Endothelial cell of umbilical vein (primary cell): ENCODE results near the gene ENO4. TPM values are rescaled to one million over a fixed set of nuclear protein-coding genes. Genes with fewer than 3 reads are reported as not detected.

Experiments used
- BruUV-seq: library from RNA; stranded (reverse); fragments of 400-500 nt; replicated peaks from 2 replicates; lab custom pipeline; 2021; lab: Mats Ljungman, UMichigan
- CTCF ChIA-PET: fragments of 300-600, 350-600 bp; sonication (Branson Sonifier 250); formaldehyde crosslinking; loops from one replicate; lab custom pipeline; 2021; ENCODE audit warnings: antibody characterized with exemption, inconsistent platforms; lab: Charles Lee
- POLR2A ChIA-PET: fragments of 300-600, 350-600 bp; sonication (Branson Sonifier 250); formaldehyde crosslinking; loops from one replicate; lab custom pipeline; 2021; ENCODE audit warnings: antibody characterized with exemption, inconsistent platforms; lab: Charles Lee
- DNase-seq: peaks from one replicate; pipeline ENCODE4 v3.0.0-alpha.2; 2011; ENCODE audit warnings: low read depth, low spot score
- FAIRE-seq: peaks from 2 replicates; lab custom pipeline; 2011; peaks lifted over from hg19 to GRCh38; lab: Jason Lieb, UNC
- H2AFZ ChIP-seq: 2 replicates; pipeline ENCODE4 v1.6.0; 2012; ENCODE audit warnings: low read depth, low read length, control low read depth, inconsistent platforms
- H3K27ac ChIP-seq: 2 replicates; pipeline ENCODE4 v1.5.1; 2011; ENCODE audit warnings: low read depth, mild to moderate bottlenecking, control low read depth, low read length, moderate library complexity; ENCODE audit not compliant: insufficient read depth
- H3K27me3 ChIP-seq, 2 experiments: 2 replicates each; pipeline versions ENCODE4 v1.6.0 to v1.6.1; 2011; ENCODE audit warnings: low read length in 2 of 2, mixed read lengths in 1 of 2; ENCODE audit not compliant: control insufficient read depth in 2 of 2, insufficient read depth in 2 of 2
- H3K36me3 ChIP-seq, 2 experiments: 2 replicates in 1 of 2; 3 replicates in 1 of 2; pipeline ENCODE4 v1.5.1; 2011; ENCODE audit warnings: low read length in 2 of 2, mild to moderate bottlenecking in 1 of 2, moderate library complexity in 1 of 2; ENCODE audit not compliant: control insufficient read depth in 2 of 2, insufficient read depth in 2 of 2; ENCODE audit errors: extremely low read depth in 1 of 2
- H3K4me1 ChIP-seq: 3 replicates; pipeline ENCODE4 v1.5.1; 2011; ENCODE audit warnings: mild to moderate bottlenecking, low read length; ENCODE audit not compliant: control insufficient read depth, insufficient read depth; ENCODE audit errors: extremely low read depth
- H3K4me2 ChIP-seq: 2 replicates; pipeline ENCODE4 v1.6.1; 2011; ENCODE audit warnings: low read length, control low read depth, mixed read lengths; ENCODE audit not compliant: insufficient read depth
- H3K4me3 ChIP-seq, 3 experiments: fragments of 200-600 bp in 1 of 3; sonication (generic), shearing (Covaris generic) in 1 of 3; replicated peaks in 1 of 3; 2 replicates each; pipeline ENCODE4 v1.5.1; 2011 to 2016; ENCODE audit warnings: control low read depth in 3 of 3, low read length in 3 of 3, mild to moderate bottlenecking in 2 of 3, inconsistent platforms in 1 of 3, low read depth in 1 of 3, moderate library complexity in 1 of 3; ENCODE audit not compliant: insufficient read depth in 1 of 3
- H3K79me2 ChIP-seq: 2 replicates; pipeline ENCODE4 v1.6.0; 2012; ENCODE audit warnings: low read length, inconsistent platforms; ENCODE audit not compliant: control insufficient read depth, insufficient read depth
- H3K9ac ChIP-seq: replicated peaks from 2 replicates; pipeline ENCODE3; 2011; ENCODE audit warnings: low read length, control low read depth; ENCODE audit not compliant: insufficient read depth; ENCODE audit errors: extremely low read depth
- H3K9me1 ChIP-seq: replicated peaks from 3 replicates; pipeline ENCODE4 v1.6.0; 2011; ENCODE audit warnings: mild to moderate bottlenecking, low read length; ENCODE audit not compliant: control insufficient read depth, insufficient read depth; ENCODE audit errors: extremely low read depth
- H3K9me3 ChIP-seq: replicated peaks from 2 replicates; pipeline ENCODE4 v1.5.1; 2012; ENCODE audit warnings: low read length, inconsistent platforms; ENCODE audit not compliant: control insufficient read depth, insufficient read depth
- H4K20me1 ChIP-seq: replicated peaks from 2 replicates; pipeline ENCODE3; 2011; ENCODE audit warnings: mild to moderate bottlenecking, low read length; ENCODE audit not compliant: control insufficient read depth, insufficient read depth; ENCODE audit errors: extremely low read depth
- EZH2 ChIP-seq: IDR thresholded peaks from 2 replicates; pipeline ENCODE4 v1.6.1; 2012; ENCODE audit warnings: borderline replicate concordance, low read depth, mild to moderate bottlenecking, moderate library complexity, low read length, inconsistent platforms; ENCODE audit not compliant: severe bottlenecking
- FOS ChIP-seq: IDR thresholded peaks from 2 replicates; pipeline ENCODE4 v1.6.1; 2011; ENCODE audit warnings: mild to moderate bottlenecking, low read length, moderate library complexity, borderline replicate concordance; ENCODE audit not compliant: insufficient read depth
- GATA2 ChIP-seq: IDR thresholded peaks from 2 replicates; pipeline ENCODE4 v1.7.0; 2011; ENCODE audit warnings: low read depth, mild to moderate bottlenecking, moderate library complexity, mixed read lengths, low read length; ENCODE audit not compliant: insufficient read length, insufficient read depth
- JUN ChIP-seq: IDR thresholded peaks from 2 replicates; pipeline ENCODE4 v1.6.1; 2011; ENCODE audit warnings: borderline replicate concordance, low read depth; ENCODE audit not compliant: insufficient read length, insufficient read depth
- MYC ChIP-seq: IDR thresholded peaks from one replicate; pipeline ENCODE4 v1.6.1; 2011; ENCODE audit warnings: mild to moderate bottlenecking, low read depth, low read length
- POLR2A ChIP-seq: IDR thresholded peaks from 2 replicates; pipeline ENCODE4 v1.6.1; 2012; ENCODE audit warnings: low read depth, mild to moderate bottlenecking, control low read depth, low read length
- POLR2AphosphoS5 ChIP-seq: IDR thresholded peaks from 2 replicates; pipeline ENCODE4 v1.6.1; 2012; ENCODE audit warnings: low read depth, mild to moderate bottlenecking, control low read depth, low read length, moderate library complexity; ENCODE audit not compliant: insufficient read depth
- dilution Hi-C: fragments of 300-500 bp; cut with MboI; formaldehyde crosslinking; loops from one replicate; pipeline ENCODE4 v1.15.0; 2019; ENCODE audit warnings: low sequenced_read_pairs; ENCODE audit not compliant: extremely low pct_ligation_motif_present
- intact Hi-C: fragments of 100-400 bp; cut with micrococcal nuclease; formaldehyde crosslinking; loops from one replicate; pipeline ENCODE4 v1.10.0; 2022
- polyA plus RNA-seq, 4 experiments: library from polyadenylated mRNA; depleted of rRNA in 3 of 4; stranded (reverse) in 3 of 4; unstranded in 1 of 4; fragments of >200 nt; gene quantifications; 2 replicates each; pipeline versions ENCODE4 v1.2.1 to v1.2.3, GENCODE V29; 2011 to 2012; ENCODE audit warnings: missing spikeins in 1 of 4
- total RNA-seq: library from RNA; stranded (reverse); gene quantifications from 2 replicates; pipeline ENCODE4 v1.2.3, GENCODE V29; 2021
- TF ChIP-seq, protein P1 (sequence below): IDR thresholded peaks from 2 replicates; pipeline ENCODE4 v1.6.1; 2011; ENCODE audit not compliant: insufficient read depth, insufficient read length
- TF ChIP-seq, protein P2 (sequence below), 2 donors: IDR thresholded peaks; 1 replicate in 1 of 2; 2 replicates in 1 of 2; pipeline ENCODE4 v1.5.1; 2011; ENCODE audit warnings: low read length in 2 of 2, mild to moderate bottlenecking in 2 of 2, moderate library complexity in 2 of 2, control low read depth in 1 of 2, inconsistent platforms in 1 of 2, low read depth in 1 of 2; ENCODE audit not compliant: insufficient read depth in 1 of 2; ENCODE audit errors: extremely low read depth in 1 of 2

ENO4 gene
- total and polyA plus RNA-seq, 2 donors (not counting 3 experiments of a cell fraction or from before 2014, with no cell fraction given) = 0.08 TPM; not detected in 1

DNA sequence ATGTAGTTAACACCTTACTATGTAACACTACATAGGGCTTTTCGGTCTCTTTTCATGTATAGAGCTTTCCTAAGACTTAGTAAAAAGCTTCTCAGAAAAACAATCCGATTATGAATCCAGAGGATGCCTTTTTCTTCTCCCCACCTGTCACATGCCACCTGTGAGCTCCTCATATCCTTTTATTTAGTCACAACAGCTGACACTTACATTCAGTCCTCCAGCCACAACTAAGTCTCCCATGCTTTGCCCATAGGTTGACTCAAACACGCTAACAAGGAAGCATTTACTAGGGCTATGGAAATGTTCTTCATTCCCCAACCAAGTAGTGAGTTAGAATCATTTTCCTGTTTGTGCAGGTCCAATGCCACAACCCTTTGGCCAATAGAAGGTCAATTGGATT is 7.9 kb downstream of the ENO4 start:
- H3K79me2 ChIP-seq = no peaks in the 10 kb centered on the region
- no peaks in the 10 kb centered on the region for H3K36me3 ChIP-seq
- no peaks in the 10 kb centered on the region for H3K9me3 ChIP-seq
- no peaks in the 10 kb centered on the region for H3K27me3 ChIP-seq
- H3K4me3 ChIP-seq = no peak overlapping the region
- no peak overlapping the region for H3K4me2 ChIP-seq
- H4K20me1 ChIP-seq = no peaks in the 10 kb centered on the region
- no peaks in the 10 kb centered on the region for H3K4me1 ChIP-seq
- FAIRE-seq = no peak
- TF ChIP-seq POLR2A (no peak), FOS (no peak), POLR2AphosphoS5 (no peak), EZH2 (no peak), JUN (no peak), GATA2 (no peak), MYC (no peak)
- TF ChIP-seq, protein P1, sequence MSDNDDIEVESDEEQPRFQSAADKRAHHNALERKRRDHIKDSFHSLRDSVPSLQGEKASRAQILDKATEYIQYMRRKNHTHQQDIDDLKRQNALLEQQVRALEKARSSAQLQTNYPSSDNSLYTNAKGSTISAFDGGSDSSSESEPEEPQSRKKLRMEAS = no peak
- H2AFZ ChIP-seq = no peak overlapping the region
- POLR2A ChIA-PET = no interaction called here
- dilution Hi-C loops (no loop called here), intact Hi-C loops (no loop called here)
- DNase-seq = no peak
- no peaks in the 10 kb centered on the region for H3K9me1 ChIP-seq
- CTCF ChIA-PET = no interaction called here
- H3K9ac ChIP-seq = no peak overlapping the region
- no peak overlapping the region for H3K27ac ChIP-seq
- no TSS peak for BruUV-seq

DNA sequence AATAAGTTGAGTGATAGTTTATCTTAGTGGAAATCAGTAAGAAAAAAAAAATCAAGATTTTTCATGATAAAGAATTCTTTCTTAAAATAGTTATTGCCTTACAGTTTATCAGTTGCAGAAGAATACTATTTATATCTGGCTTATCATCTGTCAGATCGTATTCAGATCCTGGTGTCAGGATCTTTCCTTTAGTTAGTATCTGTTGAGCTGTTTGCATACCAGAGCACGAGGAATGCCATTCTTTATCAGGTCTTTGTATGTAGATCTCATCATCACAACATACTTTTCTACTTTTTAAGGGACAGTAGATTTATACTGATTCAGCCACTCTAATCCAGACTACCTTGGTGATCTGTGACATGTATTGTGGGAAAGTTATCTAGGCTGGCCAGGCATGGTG is 12.5 kb downstream of the ENO4 start:
- Histone ChIP-seq H2AFZ (no peak overlapping the region), H3K27ac (no peak overlapping the region), H3K4me1 (no peaks in the 10 kb centered on the region), H3K4me2 (no peak overlapping the region), H3K79me2 (no peaks in the 10 kb centered on the region), H3K4me3 (no peak overlapping the region), H3K9me3 (no peaks in the 10 kb centered on the region), H3K9me1 (no peaks in the 10 kb centered on the region), H3K36me3 (no peaks in the 10 kb centered on the region), H4K20me1 (no peaks in the 10 kb centered on the region), H3K9ac (no peak overlapping the region), H3K27me3 (no peaks in the 10 kb centered on the region)
- POLR2A ChIA-PET = no interaction called here
- dilution Hi-C loops = no loop called here
- BruUV-seq = no TSS peak
- intact Hi-C loops = no loop called here
- TF ChIP-seq JUN = no peak
- no peak for TF ChIP-seq POLR2A
- TF ChIP-seq, protein P2, sequence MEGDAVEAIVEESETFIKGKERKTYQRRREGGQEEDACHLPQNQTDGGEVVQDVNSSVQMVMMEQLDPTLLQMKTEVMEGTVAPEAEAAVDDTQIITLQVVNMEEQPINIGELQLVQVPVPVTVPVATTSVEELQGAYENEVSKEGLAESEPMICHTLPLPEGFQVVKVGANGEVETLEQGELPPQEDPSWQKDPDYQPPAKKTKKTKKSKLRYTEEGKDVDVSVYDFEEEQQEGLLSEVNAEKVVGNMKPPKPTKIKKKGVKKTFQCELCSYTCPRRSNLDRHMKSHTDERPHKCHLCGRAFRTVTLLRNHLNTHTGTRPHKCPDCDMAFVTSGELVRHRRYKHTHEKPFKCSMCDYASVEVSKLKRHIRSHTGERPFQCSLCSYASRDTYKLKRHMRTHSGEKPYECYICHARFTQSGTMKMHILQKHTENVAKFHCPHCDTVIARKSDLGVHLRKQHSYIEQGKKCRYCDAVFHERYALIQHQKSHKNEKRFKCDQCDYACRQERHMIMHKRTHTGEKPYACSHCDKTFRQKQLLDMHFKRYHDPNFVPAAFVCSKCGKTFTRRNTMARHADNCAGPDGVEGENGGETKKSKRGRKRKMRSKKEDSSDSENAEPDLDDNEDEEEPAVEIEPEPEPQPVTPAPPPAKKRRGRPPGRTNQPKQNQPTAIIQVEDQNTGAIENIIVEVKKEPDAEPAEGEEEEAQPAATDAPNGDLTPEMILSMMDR (IDR thresholded peaks at IDR 0.05; ENCODE audit: extremely low read depth in 1 of 2, insufficient read depth in 1 of 2, low read depth in 1 of 2, low read length in 2 of 2) = no peak
- TF ChIP-seq EZH2 = no peak
- TF ChIP-seq GATA2 = no peak
- TF ChIP-seq MYC = no peak
- no peak for TF ChIP-seq FOS
- TF ChIP-seq, protein P1 = no peak
- TF ChIP-seq POLR2AphosphoS5 = no peak
- FAIRE-seq (no peak), DNase-seq (no peak)
- CTCF ChIA-PET = no interaction called here
